HL-60 (cell line): ENCODE measurements around the gene PRPF19.
A peak's percentile ranks its signal among the peaks of the same experiment; 100 is the strongest.

Experiments
- POLR2AphosphoS5 ChIP-seq: IDR thresholded peaks from 2 replicates; pipeline ENCODE4 v1.6.1; 2012; ENCODE audit warnings: low read depth
- SPI1 ChIP-seq: IDR thresholded peaks from 2 replicates; pipeline ENCODE4 v1.6.1; 2012; ENCODE audit warnings: low read depth, mild to moderate bottlenecking, borderline replicate concordance
- TF ChIP-seq, protein P1 (sequence below): IDR thresholded peaks from one replicate; pipeline ENCODE4 v1.5.1; 2011; ENCODE audit warnings: low read length, control low read depth, inconsistent platforms; ENCODE audit not compliant: insufficient read depth
- TF ChIP-seq, protein P2 (sequence below): IDR thresholded peaks from 2 replicates; pipeline ENCODE4 v1.6.1; 2012; ENCODE audit warnings: low read depth; ENCODE audit not compliant: insufficient replicate concordance

DNA sequence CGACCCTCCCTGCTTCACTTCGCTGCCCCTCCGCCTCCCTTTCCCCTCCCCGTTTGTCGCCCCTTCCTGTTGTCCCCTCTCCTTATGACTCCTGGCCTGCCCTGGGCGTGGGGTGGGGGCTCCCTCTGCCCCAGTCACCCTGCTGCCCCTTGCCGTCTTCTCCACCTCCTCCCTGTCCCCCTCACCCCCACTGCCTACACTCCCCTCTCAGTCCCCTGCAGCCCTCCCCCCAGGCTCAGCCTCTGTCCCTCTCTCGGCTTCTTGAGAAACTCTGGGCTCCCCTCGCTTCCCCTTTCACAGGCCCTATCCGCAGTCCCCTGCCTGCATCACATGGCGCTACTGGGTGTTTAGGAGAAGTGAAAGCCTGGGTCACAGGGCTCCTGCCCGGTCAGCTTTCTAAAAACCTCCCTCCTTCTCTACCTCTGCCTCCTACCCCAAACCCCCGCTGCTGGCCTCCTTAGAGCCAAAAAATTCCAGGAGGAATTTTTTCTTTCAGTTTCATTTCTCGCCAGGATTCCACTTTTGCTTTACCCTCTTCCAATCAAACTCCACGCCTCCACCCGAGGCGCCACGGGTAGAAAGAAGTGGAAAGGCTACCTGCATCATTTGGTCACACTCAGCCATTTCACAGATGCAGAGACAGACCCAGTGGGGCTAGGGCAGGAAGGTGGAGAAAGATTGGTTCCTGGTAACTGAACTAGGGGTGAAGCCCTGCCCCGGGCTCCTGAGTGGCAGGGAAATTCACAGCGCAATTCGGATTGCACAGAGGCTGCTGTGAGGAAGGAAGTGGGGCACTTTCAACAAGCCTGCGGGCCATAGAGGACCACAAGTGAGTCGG, 45.7 kb upstream of the PRPF19 start, which contains the start of gene SLC15A3:
- TF ChIP-seq, protein P1, sequence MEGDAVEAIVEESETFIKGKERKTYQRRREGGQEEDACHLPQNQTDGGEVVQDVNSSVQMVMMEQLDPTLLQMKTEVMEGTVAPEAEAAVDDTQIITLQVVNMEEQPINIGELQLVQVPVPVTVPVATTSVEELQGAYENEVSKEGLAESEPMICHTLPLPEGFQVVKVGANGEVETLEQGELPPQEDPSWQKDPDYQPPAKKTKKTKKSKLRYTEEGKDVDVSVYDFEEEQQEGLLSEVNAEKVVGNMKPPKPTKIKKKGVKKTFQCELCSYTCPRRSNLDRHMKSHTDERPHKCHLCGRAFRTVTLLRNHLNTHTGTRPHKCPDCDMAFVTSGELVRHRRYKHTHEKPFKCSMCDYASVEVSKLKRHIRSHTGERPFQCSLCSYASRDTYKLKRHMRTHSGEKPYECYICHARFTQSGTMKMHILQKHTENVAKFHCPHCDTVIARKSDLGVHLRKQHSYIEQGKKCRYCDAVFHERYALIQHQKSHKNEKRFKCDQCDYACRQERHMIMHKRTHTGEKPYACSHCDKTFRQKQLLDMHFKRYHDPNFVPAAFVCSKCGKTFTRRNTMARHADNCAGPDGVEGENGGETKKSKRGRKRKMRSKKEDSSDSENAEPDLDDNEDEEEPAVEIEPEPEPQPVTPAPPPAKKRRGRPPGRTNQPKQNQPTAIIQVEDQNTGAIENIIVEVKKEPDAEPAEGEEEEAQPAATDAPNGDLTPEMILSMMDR: no peak
- TF ChIP-seq, protein P2, sequence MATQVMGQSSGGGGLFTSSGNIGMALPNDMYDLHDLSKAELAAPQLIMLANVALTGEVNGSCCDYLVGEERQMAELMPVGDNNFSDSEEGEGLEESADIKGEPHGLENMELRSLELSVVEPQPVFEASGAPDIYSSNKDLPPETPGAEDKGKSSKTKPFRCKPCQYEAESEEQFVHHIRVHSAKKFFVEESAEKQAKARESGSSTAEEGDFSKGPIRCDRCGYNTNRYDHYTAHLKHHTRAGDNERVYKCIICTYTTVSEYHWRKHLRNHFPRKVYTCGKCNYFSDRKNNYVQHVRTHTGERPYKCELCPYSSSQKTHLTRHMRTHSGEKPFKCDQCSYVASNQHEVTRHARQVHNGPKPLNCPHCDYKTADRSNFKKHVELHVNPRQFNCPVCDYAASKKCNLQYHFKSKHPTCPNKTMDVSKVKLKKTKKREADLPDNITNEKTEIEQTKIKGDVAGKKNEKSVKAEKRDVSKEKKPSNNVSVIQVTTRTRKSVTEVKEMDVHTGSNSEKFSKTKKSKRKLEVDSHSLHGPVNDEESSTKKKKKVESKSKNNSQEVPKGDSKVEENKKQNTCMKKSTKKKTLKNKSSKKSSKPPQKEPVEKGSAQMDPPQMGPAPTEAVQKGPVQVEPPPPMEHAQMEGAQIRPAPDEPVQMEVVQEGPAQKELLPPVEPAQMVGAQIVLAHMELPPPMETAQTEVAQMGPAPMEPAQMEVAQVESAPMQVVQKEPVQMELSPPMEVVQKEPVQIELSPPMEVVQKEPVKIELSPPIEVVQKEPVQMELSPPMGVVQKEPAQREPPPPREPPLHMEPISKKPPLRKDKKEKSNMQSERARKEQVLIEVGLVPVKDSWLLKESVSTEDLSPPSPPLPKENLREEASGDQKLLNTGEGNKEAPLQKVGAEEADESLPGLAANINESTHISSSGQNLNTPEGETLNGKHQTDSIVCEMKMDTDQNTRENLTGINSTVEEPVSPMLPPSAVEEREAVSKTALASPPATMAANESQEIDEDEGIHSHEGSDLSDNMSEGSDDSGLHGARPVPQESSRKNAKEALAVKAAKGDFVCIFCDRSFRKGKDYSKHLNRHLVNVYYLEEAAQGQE: no peak
- peak; percentile 77 for TF ChIP-seq POLR2AphosphoS5
- peak; percentile 91 for TF ChIP-seq SPI1
